Nephron (organoid): ENCODE measurements around the gene PRKN.
A peak's percentile ranks its signal among the peaks of the same experiment; 100 is the strongest.

Source experiments
- H3K27ac Mint-ChIP-seq, 3 experiments: 2 replicates each; pipeline ENCODE4 v1.8.0; 2020; ENCODE audit warnings: mixed read lengths in 3 of 3, mild to moderate bottlenecking in 2 of 3, moderate library complexity in 1 of 3
- H3K27me3 Mint-ChIP-seq: 2 replicates; pipeline ENCODE4 v1.8.0; 2021; ENCODE audit warnings: low read depth, mild to moderate bottlenecking, moderate library complexity, mixed read lengths
- H3K36me3 Mint-ChIP-seq: 2 replicates; pipeline ENCODE4 v1.8.0; 2020; ENCODE audit warnings: low read depth, mixed read lengths
- H3K4me1 Mint-ChIP-seq: 2 replicates; pipeline ENCODE4 v1.8.0; 2020; ENCODE audit warnings: mixed read lengths
- H3K4me3 Mint-ChIP-seq, 3 experiments: 2 replicates each; pipeline ENCODE4 v1.8.0; 2020; ENCODE audit warnings: mild to moderate bottlenecking in 3 of 3, mixed read lengths in 3 of 3, moderate library complexity in 2 of 3
- H3K9me3 Mint-ChIP-seq: 2 replicates; pipeline ENCODE4 v1.8.0; 2020; ENCODE audit warnings: mixed read lengths
- TF ChIP-seq, protein P1 (sequence below), 3 experiments: fragments of 200-600 bp; sonication (generic); IDR thresholded peaks; one replicate each; pipeline ENCODE4 v1.5.0; 2021; ENCODE audit warnings: antibody characterized with exemption in 3 of 3; ENCODE audit not compliant: unreplicated experiment in 3 of 3

PRKN gene

DNA sequence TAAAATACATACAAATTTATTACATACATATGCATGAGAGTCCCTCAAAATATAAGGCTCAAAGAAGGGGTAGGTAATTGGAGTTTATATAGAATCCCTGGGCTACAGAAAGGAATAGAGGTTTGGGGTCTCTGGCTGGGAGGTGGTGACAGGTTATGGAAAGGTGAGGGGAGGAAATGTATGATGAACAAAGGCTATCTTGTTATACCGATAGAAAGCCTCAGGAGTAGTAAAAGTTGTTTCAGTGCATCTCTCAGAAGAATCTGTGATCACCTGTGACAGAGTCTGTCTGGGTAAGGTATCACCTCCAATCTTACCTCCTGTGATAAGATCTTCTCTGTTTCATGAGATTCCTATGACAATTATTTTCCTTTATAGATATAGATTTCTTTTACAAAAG is 1200.8 kb downstream of the PRKN start:
- Mint-ChIP-seq H3K27me3 (no peaks in the 10 kb centered on the region), H3K4me1 (peaks cover 21% of the 10 kb centered on the region), H3K4me3 (no peak overlapping the region), H3K9me3 (peaks cover 2% of the 10 kb centered on the region), H3K36me3 (no peaks in the 10 kb centered on the region), H3K27ac (no peak overlapping the region)
- TF ChIP-seq, protein P1, sequence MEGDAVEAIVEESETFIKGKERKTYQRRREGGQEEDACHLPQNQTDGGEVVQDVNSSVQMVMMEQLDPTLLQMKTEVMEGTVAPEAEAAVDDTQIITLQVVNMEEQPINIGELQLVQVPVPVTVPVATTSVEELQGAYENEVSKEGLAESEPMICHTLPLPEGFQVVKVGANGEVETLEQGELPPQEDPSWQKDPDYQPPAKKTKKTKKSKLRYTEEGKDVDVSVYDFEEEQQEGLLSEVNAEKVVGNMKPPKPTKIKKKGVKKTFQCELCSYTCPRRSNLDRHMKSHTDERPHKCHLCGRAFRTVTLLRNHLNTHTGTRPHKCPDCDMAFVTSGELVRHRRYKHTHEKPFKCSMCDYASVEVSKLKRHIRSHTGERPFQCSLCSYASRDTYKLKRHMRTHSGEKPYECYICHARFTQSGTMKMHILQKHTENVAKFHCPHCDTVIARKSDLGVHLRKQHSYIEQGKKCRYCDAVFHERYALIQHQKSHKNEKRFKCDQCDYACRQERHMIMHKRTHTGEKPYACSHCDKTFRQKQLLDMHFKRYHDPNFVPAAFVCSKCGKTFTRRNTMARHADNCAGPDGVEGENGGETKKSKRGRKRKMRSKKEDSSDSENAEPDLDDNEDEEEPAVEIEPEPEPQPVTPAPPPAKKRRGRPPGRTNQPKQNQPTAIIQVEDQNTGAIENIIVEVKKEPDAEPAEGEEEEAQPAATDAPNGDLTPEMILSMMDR (IDR thresholded peaks at IDR 0.05; ENCODE audit: unreplicated experiment in 3 of 3), result no peak

GRCh38 chr6:161523362-161523761 is 1204.2 kb downstream of the PRKN start:
- Mint-ChIP-seq H3K4me3 (no peak overlapping the region), H3K9me3 (no peaks in the 10 kb centered on the region), H3K36me3 (peaks cover 4% of the 10 kb centered on the region), H3K27me3 (no peaks in the 10 kb centered on the region), H3K27ac (no peak overlapping the region), H3K4me1 (peaks cover 3% of the 10 kb centered on the region)
- TF ChIP-seq, protein P1 (IDR thresholded peaks at IDR 0.05; ENCODE audit: unreplicated experiment in 3 of 3), result no peak

DNA sequence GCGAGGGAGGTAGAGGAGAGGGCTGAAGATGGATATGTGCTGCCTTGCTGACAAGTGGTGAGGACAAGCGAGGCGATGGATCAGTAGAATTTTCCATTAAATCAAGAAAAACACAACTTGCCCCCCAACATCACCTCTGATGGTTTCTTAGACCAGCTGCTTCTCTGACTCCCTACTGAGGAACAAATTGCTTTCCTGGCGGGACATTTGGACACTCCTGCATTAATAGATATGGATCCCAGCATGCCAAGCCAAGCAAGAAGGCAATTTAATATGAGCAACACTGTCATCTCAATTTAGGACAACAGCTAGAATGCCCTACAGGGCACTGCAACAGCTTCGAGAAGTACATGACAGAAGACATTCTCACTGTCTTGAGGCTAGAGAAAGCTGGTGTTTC is 1205.3 kb downstream of the PRKN start:
- no peaks in the 10 kb centered on the region for H3K9me3 Mint-ChIP-seq
- TF ChIP-seq, protein P1 (IDR thresholded peaks at IDR 0.05; ENCODE audit: unreplicated experiment in 3 of 3), result no peak
- no peak overlapping the region for H3K27ac Mint-ChIP-seq

DNA sequence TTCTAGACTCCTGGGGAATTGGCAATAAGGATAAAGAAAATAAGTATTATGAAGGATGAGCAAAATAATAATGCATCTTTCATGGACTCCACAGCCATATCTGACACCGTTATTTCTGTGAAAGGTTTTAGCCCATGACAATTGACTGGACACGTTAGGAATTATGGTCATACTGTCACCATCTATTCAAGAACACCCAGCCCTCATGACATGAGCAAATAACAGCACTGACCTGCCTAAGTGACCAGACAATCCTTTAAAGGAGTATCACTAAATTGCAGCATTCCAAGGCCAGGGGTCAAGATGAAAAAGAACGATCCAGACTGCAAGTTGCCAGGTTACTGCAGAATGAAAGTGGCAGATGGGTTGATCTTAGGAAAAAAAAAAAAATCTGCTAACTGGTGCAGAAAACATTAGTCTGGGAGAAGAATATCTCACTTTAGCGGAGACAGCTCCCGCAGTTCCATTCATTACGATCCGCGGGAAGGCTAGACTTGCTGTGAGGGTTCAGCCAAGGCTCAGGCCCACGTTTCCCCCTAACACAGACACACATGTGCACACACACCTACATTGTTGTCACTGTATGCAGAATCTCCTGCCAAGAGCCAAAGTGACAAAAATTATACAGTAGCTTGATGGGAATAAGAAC is 1216.0 kb downstream of the PRKN start:
- Mint-ChIP-seq H3K4me3 (no peak overlapping the region), H3K27me3 (no peaks in the 10 kb centered on the region), H3K9me3 (no peaks in the 10 kb centered on the region), H3K4me1 (peaks cover 20% of the 10 kb centered on the region), H3K36me3 (no peaks in the 10 kb centered on the region), H3K27ac (peak overlapping the region in 2 of 3 experiments; percentile 20 to 39)
- TF ChIP-seq, protein P1 (IDR thresholded peaks at IDR 0.05; ENCODE audit: unreplicated experiment in 3 of 3), result no peak

More for the DNA sequence above, 1205.3 kb downstream of the PRKN start:
- H3K27me3 Mint-ChIP-seq, result peaks cover 5% of the 10 kb centered on the region
- no peak overlapping the region for H3K4me3 Mint-ChIP-seq
- H3K36me3 Mint-ChIP-seq, result peaks cover 4% of the 10 kb centered on the region
- no peaks in the 10 kb centered on the region for H3K4me1 Mint-ChIP-seq

DNA sequence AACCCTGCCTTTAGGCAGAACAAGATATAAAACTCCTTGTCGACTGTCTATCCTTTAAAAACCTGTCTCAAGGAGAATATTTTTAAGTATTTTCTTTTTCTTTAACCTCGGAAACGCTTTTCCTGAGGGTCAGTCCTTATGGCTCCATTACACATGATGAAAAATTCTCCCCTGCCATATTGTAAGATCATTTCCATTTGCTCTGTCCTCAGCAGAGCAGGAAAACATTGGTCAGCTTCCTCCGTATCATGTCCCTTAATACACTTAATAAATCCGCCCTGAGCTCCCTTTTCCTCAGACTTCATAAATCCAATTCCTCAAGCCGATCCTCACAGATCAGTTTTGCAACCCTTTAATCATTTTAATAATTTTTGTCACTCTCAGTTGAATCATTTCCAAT is 1219.2 kb downstream of the PRKN start:
- no peaks in the 10 kb centered on the region for H3K36me3 Mint-ChIP-seq
- no peaks in the 10 kb centered on the region for H3K27me3 Mint-ChIP-seq
- peaks cover 3% of the 10 kb centered on the region for H3K9me3 Mint-ChIP-seq
- no peak overlapping the region for H3K27ac Mint-ChIP-seq
- peaks cover 20% of the 10 kb centered on the region for H3K4me1 Mint-ChIP-seq
- TF ChIP-seq, protein P1 (IDR thresholded peaks at IDR 0.05; ENCODE audit: unreplicated experiment in 3 of 3), result no peak
- no peak overlapping the region for H3K4me3 Mint-ChIP-seq

- Mint-ChIP-seq H3K9me3 (peaks cover 10% of the 10 kb centered on the region), H3K4me1 (peaks cover 20% of the 10 kb centered on the region), H3K4me3 (no peak overlapping the region), H3K27me3 (no peaks in the 10 kb centered on the region), H3K36me3 (no peaks in the 10 kb centered on the region), H3K27ac (peak overlapping the region in 1 of 3 experiments; percentile 0)
- TF ChIP-seq, protein P1 (IDR thresholded peaks at IDR 0.05; ENCODE audit: unreplicated experiment in 3 of 3), result no peak
Observed at GRCh38 chr6:161507375-161507774, 1220.2 kb downstream of the PRKN start.
